Panc1 (cell line): Measurements from ENCODE around the gene DUSP16. TPM values are rescaled to one million over a fixed set of nuclear protein-coding genes. Genes with fewer than 3 reads are reported as not detected.

Experiments
- ATAC-seq: fragments of 200-7000 bp; cut with Tn5 transposase; 2 replicates; pipeline ENCODE4 v1.9.1; 2020; ENCODE audit warnings: mild to moderate bottlenecking, moderate library complexity
- BruUV-seq: library from RNA; stranded (reverse); fragments of 400-500 nt; replicated peaks from 2 replicates; lab custom pipeline; 2021; lab: Mats Ljungman, UMichigan
- CTCF ChIA-PET: fragments of 300-600 bp; sonication (Branson Sonifier 250); formaldehyde crosslinking; loops from one replicate; lab custom pipeline; 2022; ENCODE audit warnings: antibody characterized with exemption; lab: Charles Lee
- POLR2A ChIA-PET: fragments of 300-600 bp; sonication (Branson Sonifier 250); formaldehyde crosslinking; loops from one replicate; lab custom pipeline; 2022; ENCODE audit warnings: antibody characterized with exemption; lab: Charles Lee
- DNase-seq: peaks from one replicate; pipeline ENCODE4 v3.0.0-alpha.2; 2010; ENCODE audit warnings: low read depth, low spot score
- H3K27ac ChIP-seq: 2 replicates; pipeline ENCODE4 v1.5.1; 2011; ENCODE audit warnings: mild to moderate bottlenecking, low read length, inconsistent platforms
- H3K27me3 ChIP-seq: fragments of 200-500 bp; sonication (Bioruptor generic); 2 replicates; pipeline ENCODE4 v1.6.0; 2014; ENCODE audit warnings: low read length, inconsistent platforms; ENCODE audit not compliant: control insufficient read depth, insufficient read depth
- H3K36me3 ChIP-seq: fragments of 200-500 bp; sonication (Bioruptor generic); 2 replicates; pipeline ENCODE4 v1.5.1; 2014; ENCODE audit warnings: inconsistent platforms, mild to moderate bottlenecking, low read length, moderate library complexity; ENCODE audit not compliant: control insufficient read depth, insufficient read depth
- H3K4me1 ChIP-seq: 2 replicates; pipeline ENCODE4 v1.5.1; 2011; ENCODE audit warnings: inconsistent platforms, mild to moderate bottlenecking, low read length, moderate library complexity; ENCODE audit not compliant: control insufficient read depth, insufficient read depth
- H3K4me3 ChIP-seq, 2 experiments: 2 replicates each; pipeline ENCODE4 v1.5.1; 2011 to 2012; ENCODE audit warnings: low read depth in 2 of 2, low read length in 2 of 2, mild to moderate bottlenecking in 2 of 2, inconsistent platforms in 1 of 2, moderate library complexity in 1 of 2
- H3K9me3 ChIP-seq: fragments of 200-500 bp; sonication (Bioruptor generic); 2 replicates; pipeline ENCODE4 v1.5.1; 2014; ENCODE audit warnings: low read depth, mild to moderate bottlenecking, inconsistent platforms, low read length, moderate library complexity; ENCODE audit not compliant: control insufficient read depth, insufficient read depth
- CTCF ChIP-seq: fragments of 450-650 bp; IDR thresholded peaks from 2 replicates; pipeline ENCODE4 v1.5.1; 2017; ENCODE audit warnings: mild to moderate bottlenecking
- POLR2AphosphoS5 ChIP-seq: IDR thresholded peaks from 2 replicates; pipeline ENCODE4 v1.6.1; 2012; ENCODE audit warnings: mild to moderate bottlenecking, low read depth, low read length, moderate library complexity
- REST ChIP-seq, 2 experiments: IDR thresholded peaks; 2 replicates each; pipeline ENCODE4 v1.6.1; 2011 to 2012; ENCODE audit warnings: low read depth in 2 of 2, control low read depth in 1 of 2, low read length in 1 of 2, mild to moderate bottlenecking in 1 of 2, moderate library complexity in 1 of 2; ENCODE audit not compliant: insufficient read depth in 1 of 2
- SIN3A ChIP-seq: IDR thresholded peaks from 2 replicates; pipeline ENCODE4 v1.6.1; 2012; ENCODE audit warnings: low read depth, mild to moderate bottlenecking, low read length, moderate library complexity, borderline replicate concordance; ENCODE audit not compliant: insufficient read depth
- TCF7L2 ChIP-seq: IDR thresholded peaks from 2 replicates; pipeline ENCODE4 v1.6.1; 2011; ENCODE audit warnings: mild to moderate bottlenecking, low read depth, low read length, inconsistent platforms
- in situ Hi-C: cut with HindIII; loops from 2 replicates; pipeline ENCODE4 v1.10.0; 2016; ENCODE audit warnings: low sequenced_read_pairs, low pct_unique_long_range_greater_than_20kb
- intact Hi-C: fragments of 100-400 bp; cut with micrococcal nuclease; formaldehyde crosslinking; loops from one replicate; pipeline ENCODE4 v1.10.0; 2022; ENCODE audit not compliant: unreplicated experiment
- total RNA-seq: library from RNA; stranded (reverse); gene quantifications from one replicate; pipeline ENCODE4 v1.2.1, GENCODE V29; 2021; ENCODE audit not compliant: unreplicated experiment

The DUSP16 gene
- total RNA-seq, 1 experiment from 2014 or later, result 12.9 TPM

- ChIA-PET POLR2A (no interaction called here), CTCF (no interaction called here)
- no TSS peak for BruUV-seq
- Histone ChIP-seq H3K4me3 (no peak overlapping the region), H3K36me3 (no peaks in the 10 kb centered on the region), H3K27me3 (no peaks in the 10 kb centered on the region), H3K9me3 (no peaks in the 10 kb centered on the region), H3K4me1 (no peaks in the 10 kb centered on the region), H3K27ac (no peak overlapping the region)
- no peak for DNase-seq
- in situ Hi-C loops, result no loop called here
- no peak for ATAC-seq
- intact Hi-C loops, result no loop called here
- no peak for TF ChIP-seq CTCF
- no peak for TF ChIP-seq POLR2AphosphoS5
- TF ChIP-seq SIN3A, result no peak
- TF ChIP-seq TCF7L2, result no peak
- no peak for TF ChIP-seq REST (IDR thresholded peaks at IDR 0.05; ENCODE audit: insufficient read depth in 1 of 2, low read depth in 2 of 2, low read length in 1 of 2)
Observed at GRCh38 chr12:12465522-12465921, 97.1 kb downstream of the DUSP16 start.

- no peak for ATAC-seq
Observed at GRCh38 chr12:12461923-12462315, 100.7 kb downstream of the DUSP16 start.

More at GRCh38 chr12:12461923-12462315, 100.7 kb downstream of the DUSP16 start:
- ChIA-PET POLR2A (no interaction called here), CTCF (no interaction called here)
- Histone ChIP-seq H3K27ac (no peak overlapping the region), H3K36me3 (no peaks in the 10 kb centered on the region), H3K4me1 (no peaks in the 10 kb centered on the region), H3K27me3 (no peaks in the 10 kb centered on the region), H3K9me3 (no peaks in the 10 kb centered on the region), H3K4me3 (no peak overlapping the region)
- BruUV-seq, result no TSS peak
- intact Hi-C loops, result no loop called here
- in situ Hi-C loops, result no loop called here
- no peak for DNase-seq
- TF ChIP-seq REST (IDR thresholded peaks at IDR 0.05; ENCODE audit: insufficient read depth in 1 of 2, low read depth in 2 of 2, low read length in 1 of 2) (no peak), SIN3A (no peak), CTCF (no peak), TCF7L2 (no peak), POLR2AphosphoS5 (no peak)
